HG03135 (cell line): ENCODE results near the gene TP53RK.

Source experiments
- ATAC-seq: cut with Tn5 transposase; IDR thresholded peaks from one replicate; pipeline ENCODE4 v1.9.1; 2021; ENCODE audit warnings: mild to moderate bottlenecking, moderate library complexity; ENCODE audit not compliant: unreplicated experiment

TP53RK gene

DNA sequence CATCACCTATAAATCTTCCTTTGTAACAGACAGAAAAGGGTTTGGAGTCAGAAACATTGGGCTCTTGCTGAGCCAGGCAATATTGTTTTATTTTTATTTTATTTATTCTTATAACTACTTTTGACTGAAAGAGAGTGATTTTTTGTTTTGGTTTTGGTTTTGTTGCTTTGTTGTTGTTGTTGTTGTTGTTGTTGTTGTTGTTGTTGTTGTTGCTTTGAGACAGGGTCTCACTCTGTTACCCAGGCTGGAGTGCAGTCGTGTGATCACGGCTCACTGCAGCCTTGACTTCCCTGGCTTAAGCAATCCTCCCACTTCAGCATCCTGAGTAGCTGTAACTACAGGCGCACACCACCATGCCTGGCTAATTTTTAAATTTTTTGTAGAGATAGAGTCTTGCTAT, 22.9 kb downstream of the TP53RK start:
- ATAC-seq = no peak

GRCh38 chr20:46665602-46666001, 23.6 kb downstream of the TP53RK start:
- ATAC-seq = no peak

DNA sequence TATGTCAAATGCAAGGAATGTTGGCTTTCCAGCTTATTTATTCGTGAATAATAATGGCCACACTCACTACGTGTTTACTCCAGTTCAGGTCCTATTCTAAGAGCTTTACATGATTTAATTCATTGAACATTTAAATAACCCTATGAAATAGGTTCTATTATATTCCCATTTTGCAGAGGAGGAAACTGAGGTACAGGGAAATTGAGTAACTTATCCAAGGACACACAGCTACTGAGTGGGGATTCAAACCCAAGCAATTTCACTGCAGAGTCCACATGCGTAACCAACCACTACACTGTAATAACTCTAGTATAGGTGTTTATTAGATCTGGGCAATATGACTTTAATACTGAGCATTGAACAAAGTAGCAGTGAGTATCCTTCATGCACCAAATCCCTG, 25.7 kb downstream of the TP53RK start:
- no peak for ATAC-seq

- no peak for ATAC-seq
These were observed 27.6 kb downstream of the TP53RK start for GRCh38 chr20:46661659-46662058.

- ATAC-seq = no peak
These were observed 28.8 kb downstream of the TP53RK start for GRCh38 chr20:46660487-46660886.

DNA sequence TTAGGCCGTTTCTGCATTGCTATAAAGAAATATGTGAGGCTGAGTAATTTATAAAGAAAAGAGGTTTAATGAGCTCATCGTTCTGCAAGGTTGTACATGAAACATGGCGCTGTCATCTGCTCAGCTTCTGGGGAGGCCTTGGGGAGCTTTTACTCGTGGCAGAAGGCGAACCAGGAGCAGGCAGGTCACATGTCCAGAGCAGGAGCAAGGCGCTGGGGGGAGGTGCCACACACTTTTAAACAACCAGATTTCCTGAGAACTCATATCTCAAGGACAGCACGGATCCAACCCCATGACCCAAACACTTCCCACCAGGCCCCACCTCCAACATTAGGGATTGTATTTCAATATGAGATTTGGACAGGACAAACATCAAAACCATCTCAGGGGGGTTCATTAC, 31.6 kb downstream of the TP53RK start:
- ATAC-seq = no peak

DNA sequence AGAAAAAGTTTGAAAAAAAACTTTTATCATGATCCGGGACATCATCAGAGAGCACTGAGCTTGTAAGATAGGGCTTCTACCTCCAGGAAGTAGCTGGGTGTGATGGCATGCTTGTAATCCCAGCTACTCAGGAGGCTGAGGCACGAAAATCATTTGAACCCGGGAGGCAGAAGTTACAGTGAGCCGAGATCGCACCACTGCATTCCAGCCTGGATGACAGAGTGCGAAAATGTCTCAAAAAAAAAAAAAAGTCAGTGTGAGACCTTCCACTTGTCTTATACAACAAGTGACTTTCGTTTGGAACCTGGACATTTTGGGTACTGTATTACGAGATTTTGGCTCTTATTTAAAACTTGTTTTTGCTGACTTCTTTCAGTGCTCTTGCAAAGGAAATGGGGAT, 32.1 kb downstream of the TP53RK start:
- ATAC-seq = no peak

GRCh38 chr20:46652699-46653098, 36.5 kb downstream of the TP53RK start:
- ATAC-seq = no peak

DNA sequence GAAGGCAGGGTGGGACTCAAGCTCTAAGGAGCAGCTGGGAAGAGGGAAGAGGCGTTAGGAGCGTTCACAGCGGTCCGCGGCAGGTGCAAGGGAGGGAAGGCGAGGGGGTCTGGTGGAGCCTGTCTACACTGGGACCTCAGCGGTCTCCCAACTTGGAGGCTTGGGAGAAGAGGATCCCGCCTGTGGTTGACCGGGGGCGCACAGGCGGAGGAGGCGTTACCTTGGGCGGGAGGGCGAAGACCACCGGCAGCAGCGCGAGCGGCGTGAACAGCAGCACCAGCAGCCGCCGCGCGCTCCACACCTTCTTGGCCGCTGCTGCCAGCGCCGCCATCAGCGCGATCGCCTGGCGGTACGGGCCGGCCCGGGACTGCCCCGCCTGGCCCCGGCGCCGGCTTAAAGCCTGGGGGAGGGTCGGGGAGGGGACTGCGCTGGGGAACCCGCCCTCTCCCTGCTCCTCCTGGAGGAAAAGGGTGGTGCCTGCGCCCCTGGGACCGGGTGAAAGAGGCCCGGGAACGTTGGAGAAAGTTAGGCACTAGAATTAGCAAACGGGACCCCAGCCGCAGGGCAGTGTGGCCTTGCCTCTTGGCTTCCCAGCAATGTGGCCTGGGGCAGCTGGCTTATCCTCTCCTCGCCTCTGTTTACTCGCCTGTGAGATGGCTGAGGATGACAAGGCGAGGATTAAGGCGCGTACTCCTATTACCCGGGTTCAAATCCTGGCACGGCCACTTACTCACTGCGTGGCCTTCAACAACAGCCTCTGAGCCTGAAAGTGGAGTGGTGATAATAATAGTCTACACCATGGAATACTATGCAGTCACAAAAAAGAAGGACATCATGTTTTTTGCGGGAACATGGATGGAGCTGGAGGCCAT, 37.9 kb downstream of the TP53RK start, which contains the start of gene SLC13A3:
SLC13A3 (minus strand) TSS at position 369 of the 872 bp plus-strand sequence; CDS start at position 331, 38 bp downstream.
- no peak for ATAC-seq

DNA sequence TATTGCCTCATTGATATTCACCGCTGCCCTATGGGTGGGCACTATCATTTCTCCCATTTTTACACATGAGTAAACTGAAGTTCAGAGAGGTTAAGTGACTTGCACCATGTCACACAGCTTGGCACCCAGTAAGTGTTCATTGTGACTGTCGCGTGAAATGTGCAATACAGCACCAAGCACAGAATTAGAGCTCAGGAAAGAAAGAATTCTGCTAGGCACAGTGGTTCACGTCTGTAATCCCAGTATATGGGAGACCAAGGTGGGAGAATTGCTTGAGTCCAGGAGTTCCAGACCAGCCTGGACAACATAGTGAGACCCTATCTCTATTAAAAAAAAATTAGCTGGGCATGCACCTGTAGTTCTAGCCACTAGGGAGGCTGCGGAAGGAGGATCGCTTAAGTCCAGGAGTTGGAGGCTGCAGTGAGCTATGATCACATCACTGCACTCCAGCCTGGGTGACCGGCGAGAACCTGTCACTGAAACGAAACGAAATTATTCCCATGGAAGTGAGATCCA, 38.6 kb downstream of the TP53RK start:
- no peak for ATAC-seq

DNA sequence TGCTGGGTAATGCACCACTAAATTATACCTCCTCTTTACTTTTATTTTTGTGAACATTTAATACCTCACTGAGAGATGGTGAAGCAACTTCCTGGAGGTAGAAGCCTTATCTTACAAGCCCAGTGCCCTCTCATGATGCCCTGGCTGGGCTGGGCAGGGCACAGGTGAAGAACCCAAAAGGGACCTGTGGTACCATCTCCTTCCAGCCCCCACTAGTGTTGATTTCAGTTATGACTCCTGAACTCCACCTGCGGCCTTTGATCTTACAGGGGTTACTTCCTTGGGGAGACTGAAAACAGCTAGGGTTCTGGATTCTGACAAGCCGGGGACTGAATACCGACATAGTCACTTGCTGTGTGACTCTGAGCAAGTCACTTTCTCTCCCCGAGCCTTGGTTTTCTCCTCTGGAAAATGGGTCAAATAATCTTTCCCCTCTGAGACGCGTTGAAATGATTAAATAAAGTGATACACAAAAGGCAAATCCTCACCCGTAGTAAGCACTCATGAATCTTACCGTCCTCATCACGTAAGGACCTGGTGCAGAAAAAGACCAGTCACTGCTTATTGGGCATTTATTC, 39.2 kb downstream of the TP53RK start:
- no peak for ATAC-seq

DNA sequence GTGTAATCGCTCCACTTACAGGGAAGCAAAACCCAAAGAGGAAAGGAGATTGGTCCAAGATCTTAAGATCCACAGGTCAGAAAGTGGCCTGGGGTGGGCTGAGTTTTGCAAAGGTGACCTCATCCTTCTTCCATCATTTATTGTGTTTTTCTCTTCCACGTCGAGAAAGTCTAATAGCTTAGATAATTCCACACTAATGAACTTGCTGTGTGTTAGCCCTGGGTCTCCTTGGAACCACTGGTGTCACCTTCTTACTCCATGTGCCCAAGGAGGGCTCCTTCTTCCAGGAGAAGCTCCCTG, 39.6 kb downstream of the TP53RK start:
- ATAC-seq = no peak

DNA sequence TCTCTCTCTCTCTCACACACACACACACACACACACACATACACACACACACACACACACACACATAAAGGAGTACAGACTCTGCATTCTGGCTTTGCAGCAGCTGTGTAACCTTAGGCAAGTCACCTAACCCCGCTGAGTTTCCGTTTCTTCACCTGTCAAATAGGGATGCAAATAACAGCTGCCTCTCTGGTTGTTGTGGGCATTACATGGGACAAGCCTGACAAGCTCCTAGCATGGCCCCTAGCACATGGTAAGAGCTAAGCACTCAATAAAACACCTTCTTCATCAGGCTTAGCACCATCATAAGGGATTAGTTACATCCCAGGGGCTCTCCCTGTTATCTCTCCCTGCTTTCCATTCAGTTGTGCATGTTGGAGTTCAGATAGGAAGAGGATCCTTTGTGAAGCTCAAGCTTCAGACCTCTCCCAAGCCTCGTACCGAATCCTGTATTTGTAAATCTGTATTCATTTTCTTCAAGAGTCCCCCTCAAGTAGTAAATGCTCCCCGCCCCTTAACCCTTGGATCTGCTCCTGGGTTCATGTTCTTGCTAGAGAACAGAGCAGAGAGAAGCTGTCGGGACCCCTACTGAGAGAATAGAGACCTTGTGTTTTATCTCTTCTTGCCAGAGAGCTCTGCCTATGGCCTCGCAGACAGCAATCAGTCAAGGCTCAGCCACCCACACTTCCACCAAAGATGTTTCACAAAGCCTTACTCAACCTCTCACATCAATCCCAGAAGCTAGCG, 40.2 kb downstream of the TP53RK start:
- no peak for ATAC-seq

GRCh38 chr20:46647469-46647868, 41.8 kb downstream of the TP53RK start:
- no peak for ATAC-seq

DNA sequence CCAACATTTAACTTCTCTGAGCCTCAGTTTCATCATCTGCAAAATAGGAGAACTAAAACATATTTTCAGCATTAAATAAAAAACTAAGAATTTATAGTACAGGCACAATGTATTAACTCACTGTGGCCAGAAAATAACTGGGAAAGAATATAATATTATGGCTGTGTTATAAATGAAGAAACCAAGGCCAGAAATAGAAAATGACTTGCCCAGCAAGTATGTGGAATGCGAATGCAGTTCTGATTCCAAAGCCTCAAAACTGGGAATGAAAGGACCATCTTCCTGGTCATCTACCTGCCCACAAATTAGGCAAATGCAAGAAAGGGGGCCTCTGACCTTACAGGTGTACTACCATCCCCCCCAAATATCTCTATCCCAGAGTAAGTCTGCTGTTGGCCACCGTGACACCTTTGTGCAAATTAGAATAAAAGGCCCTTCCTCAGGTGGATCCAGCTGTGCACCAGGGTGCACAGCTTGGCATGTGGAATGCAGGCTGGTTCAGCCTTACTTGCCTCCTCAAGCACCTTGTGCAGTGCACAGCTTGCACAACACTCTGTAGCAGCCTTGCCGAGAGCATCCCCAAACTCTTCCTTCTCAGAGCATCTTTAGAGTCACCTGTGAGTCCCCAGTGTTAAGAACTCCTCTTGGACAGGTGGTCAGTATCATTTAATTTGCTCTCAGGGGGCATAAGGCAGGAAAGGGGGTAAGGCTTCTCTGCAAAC, 42.4 kb downstream of the TP53RK start:
- no peak for ATAC-seq

- ATAC-seq = no peak
These were observed 43.1 kb downstream of the TP53RK start for GRCh38 chr20:46646122-46646521.

- no peak for ATAC-seq
These were observed 44.5 kb downstream of the TP53RK start for GRCh38 chr20:46644733-46645132.

- no peak for ATAC-seq
These were observed 45.1 kb downstream of the TP53RK start for GRCh38 chr20:46644160-46644559.

DNA sequence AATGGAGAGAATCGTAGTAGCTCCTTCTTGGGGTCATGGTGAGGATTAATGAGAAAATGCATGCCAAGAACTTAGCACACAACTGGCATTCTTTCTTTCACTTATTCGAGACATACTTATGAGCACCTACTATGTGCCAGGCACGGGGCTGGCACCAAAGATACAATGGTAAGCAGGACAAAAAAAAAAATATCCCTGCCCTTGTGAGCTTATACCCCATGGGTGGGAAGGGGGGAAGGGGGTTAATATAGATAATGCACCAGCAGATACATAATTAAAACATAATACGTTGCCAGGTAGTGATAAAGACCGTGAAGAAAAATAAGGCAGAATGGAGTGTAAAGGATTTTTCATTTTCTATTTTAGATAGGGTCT, 46.3 kb downstream of the TP53RK start:
- no peak for ATAC-seq

GRCh38 chr20:46642265-46642968, 46.8 kb downstream of the TP53RK start:
- ATAC-seq = no peak
